Fibroblast of skin of left biceps (primary cell): ENCODE measurements around the gene TMEM132D.
A peak's percentile ranks its signal among the peaks of the same experiment; 100 is the strongest.

Source experiments
- DNase-seq, 2 experiments: peaks; one replicate each; pipeline ENCODE4 v3.0.0-alpha.2; 2013; ENCODE audit warnings: low read depth in 2 of 2

Gene TMEM132D

GRCh38 chr12:129826273-129826672, 77.6 kb downstream of the TMEM132D start:
- DNase-seq: no peak

- DNase-seq: no peak
Measured at GRCh38 chr12:129825316-129825715, 78.5 kb downstream of the TMEM132D start.

DNA sequence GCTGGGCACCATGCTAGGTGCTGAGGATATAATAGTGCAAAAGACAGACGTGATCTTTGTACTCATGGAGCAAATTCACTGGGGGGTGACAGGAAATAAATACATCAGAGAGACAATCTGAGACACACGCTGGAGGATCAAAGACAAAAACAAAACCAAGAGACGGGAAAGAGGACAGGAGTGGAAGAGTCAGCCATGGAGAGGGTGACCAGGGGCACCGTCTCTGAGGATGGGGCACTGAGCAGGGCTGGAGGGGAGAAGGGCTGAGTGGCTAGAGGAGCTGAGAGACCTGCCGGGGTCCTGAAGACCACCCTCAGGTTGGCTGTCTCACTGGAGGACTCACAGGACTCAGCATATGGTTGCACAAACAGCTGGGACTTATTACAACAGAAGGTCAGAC, 81.9 kb downstream of the TMEM132D start:
- DNase-seq: no peak

GRCh38 chr12:129819391-129819790, 84.4 kb downstream of the TMEM132D start:
- DNase-seq: no peak

- DNase-seq: no peak
Measured at GRCh38 chr12:129815846-129816245, 88.0 kb downstream of the TMEM132D start.

DNA sequence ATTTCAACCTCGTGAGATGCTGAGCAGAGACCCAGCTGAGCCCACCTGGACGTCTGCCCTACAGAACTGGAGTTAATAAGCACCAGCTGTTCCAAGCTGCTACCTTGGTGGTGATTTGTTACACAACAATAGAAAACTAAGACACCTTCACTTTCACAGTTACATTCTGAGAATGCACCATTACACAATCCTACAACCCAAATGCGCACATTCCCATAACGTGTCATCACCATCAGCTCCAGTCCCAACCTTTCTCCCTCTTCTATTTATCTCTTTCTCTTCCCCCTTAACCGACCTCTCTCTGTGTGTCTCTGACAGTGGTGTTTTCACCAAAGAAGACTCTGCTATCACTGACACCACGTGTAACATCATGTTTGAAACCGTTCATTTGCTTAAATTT, 91.9 kb downstream of the TMEM132D start:
- DNase-seq: no peak

DNA sequence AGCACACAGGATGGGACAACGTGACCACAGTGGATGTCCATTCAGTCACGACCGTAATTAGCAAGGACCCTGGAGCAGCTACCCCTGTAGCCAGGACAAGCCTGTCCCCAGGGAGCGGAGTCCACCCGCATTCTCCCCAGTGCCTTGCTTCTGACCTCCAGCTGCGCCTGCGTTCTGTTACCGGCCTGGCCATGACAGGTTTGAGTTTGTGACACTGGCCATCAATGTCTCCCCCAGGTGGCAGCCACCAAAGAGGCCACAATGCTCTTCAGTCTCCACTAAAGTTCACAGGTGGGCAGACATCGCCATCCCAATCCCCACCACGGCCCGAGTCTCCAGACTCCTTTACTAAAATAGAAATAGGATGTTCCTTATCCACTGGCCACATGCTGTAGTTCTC, 96.7 kb downstream of the TMEM132D start:
- DNase-seq: no peak

GRCh38 chr12:129791396-129791795, 112.4 kb downstream of the TMEM132D start:
- no peak for DNase-seq

GRCh38 chr12:129790930-129791329, 112.9 kb downstream of the TMEM132D start:
- DNase-seq: no peak

DNA sequence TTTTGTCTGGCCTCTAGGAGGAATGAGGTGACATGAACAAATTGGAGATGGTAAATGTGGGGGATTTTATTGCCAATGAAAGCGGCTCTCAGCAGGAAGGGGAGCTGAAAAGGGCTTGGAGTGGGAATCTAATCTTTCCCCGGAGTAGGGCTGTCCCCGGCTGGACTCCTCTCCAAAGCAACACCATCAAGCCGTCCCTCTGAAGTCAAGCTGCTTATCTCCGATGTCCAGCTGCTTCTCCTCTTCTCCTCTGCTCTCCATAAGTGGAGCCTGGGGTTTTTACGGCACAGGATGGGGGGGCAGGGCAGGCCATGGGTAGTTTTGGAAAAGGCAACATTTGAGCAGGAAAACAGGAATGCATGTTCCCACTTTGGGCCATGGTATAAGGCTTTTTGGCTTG, 113.5 kb downstream of the TMEM132D start:
- no peak for DNase-seq

DNA sequence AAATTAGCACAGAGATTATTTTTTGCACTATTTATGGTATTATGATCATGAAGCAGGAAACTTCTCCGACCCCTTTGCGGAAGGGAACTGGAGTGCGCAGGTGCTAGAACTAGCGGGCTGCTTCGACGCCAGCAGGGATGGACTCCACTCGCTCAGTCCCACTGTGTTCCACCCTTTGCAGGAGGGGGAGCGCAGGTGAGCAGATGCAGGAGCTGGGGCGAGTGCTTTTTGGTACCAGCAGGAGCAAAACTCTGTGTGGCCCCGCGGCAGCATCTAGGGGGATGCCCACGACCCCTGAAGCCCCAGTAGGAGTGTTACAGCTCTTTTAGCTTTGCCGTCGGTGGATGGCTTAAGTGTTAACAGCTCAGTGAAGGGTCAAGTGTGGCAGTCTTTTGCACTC, 113.9 kb downstream of the TMEM132D start:
- no peak for DNase-seq

GRCh38 chr12:129788506-129789084, 115.2 kb downstream of the TMEM132D start:
- DNase-seq: peak; percentile 26 to 40

- DNase-seq: no peak
Measured at GRCh38 chr12:129779989-129780388, 123.8 kb downstream of the TMEM132D start.

- DNase-seq: no peak
Measured at GRCh38 chr12:129779033-129779432, 124.8 kb downstream of the TMEM132D start.

- DNase-seq: no peak
Measured at GRCh38 chr12:129776977-129777667, 126.7 kb downstream of the TMEM132D start.

DNA sequence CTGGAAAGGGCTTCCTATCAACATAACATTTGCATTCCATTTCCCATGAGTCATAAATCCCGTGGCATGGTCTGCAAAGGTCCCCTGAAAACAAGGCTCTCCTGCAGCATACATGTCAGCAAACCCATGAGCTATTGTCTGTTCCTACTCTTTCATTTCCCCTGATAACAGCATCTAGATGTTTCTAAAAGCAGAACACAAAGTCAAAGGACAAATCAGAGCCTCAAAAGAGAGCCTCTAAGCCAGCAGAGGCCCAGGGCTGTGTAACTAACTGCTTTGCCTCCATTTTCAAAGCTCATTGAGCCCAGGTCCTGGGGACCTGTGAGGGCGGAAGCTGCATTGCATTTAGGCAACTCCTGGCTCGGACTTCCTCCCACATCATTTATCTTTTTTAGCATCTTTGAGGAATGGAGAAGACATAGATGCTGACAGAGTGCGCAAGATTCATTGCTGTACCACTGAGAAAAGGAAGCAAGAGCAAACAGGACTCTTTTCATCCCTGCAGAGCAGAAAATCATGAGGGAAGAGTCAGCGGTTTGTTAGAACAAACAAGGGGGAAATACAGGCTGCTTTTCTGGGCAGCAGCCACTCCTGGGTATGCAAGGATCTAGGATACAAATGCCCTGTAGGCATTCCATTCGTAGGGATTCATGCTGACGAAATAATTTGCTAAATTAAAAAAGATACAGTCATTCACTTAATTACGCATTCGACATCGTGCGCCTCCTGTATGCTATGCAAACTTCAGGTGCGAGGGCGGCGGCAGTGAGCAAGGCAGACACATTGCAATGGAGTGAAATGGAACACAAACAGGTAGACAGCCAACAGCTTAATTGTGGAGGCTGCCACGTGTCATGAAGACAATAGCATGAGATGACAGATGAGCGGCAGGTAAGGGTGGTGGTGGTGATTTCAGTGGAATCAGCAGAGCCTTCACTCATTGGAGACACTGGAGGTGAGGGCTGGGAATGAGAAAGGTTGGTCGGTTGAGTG, 131.0 kb downstream of the TMEM132D start:
- DNase-seq: peak; percentile 49 to 53

DNA sequence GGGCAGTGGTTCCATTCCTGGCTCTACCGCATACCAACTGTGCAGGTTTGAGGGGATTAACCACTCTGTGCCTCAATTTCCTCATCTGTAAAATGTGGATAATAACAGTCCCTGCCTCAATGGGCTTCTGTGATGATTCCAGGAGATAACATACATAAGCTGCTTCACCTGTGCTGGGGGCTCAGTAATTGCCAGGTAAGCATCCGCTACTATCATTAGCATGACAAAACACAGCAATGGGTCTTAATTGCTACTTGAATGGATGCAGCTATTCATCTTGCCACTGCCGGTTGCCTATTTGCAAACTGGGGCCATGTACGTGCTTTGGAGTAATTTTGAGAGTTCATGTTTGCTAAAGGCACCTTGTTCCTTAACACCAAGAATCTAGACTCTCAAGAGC, 132.6 kb downstream of the TMEM132D start:
- no peak for DNase-seq

DNA sequence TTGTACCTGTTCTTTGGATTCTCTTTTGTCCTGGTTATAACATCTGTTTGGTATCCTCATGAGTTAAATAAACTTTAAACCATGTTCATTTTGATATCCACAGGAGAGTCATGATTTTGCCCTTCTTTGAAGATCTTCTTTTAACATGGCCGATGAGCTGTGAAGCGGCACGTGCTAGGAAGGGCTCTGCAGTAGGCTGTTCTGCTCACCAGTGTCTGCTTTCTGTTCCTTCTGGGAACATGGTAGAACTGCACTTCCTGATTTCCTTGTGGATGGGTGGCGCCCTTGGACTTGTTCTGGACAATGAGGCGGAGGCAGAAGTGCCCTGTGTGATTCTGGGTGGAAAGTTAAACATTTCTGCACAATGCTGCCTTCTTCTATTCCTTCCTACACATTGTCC, 138.1 kb downstream of the TMEM132D start:
- no peak for DNase-seq

DNA sequence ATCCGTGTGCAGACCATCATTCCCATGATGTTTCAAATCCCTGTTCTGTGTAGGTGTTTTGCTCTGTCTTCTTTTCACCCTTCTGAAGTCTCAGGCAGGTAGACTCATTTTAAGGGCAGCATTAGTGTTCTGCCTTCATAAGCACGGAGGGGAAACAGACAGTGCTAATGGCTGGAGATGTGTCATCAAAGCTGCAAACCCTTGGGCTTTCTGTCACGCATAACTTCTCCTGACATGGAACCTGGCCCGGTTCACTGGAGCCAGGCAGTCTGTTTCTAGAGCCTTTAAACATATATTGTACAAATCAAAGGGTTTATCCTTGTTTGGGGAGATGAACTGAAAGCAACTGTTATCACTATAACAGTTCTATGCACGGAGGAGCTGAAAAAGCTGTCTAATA, 141.4 kb downstream of the TMEM132D start:
- DNase-seq: peak in 1 of 2 experiments; percentile 5

- DNase-seq: peak; percentile 47
Measured at GRCh38 chr12:129753586-129753985, 150.2 kb downstream of the TMEM132D start.

- no peak for DNase-seq
Measured at GRCh38 chr12:129750421-129750820, 153.4 kb downstream of the TMEM132D start.

GRCh38 chr12:129746318-129746717, 157.5 kb downstream of the TMEM132D start:
- DNase-seq: no peak

DNA sequence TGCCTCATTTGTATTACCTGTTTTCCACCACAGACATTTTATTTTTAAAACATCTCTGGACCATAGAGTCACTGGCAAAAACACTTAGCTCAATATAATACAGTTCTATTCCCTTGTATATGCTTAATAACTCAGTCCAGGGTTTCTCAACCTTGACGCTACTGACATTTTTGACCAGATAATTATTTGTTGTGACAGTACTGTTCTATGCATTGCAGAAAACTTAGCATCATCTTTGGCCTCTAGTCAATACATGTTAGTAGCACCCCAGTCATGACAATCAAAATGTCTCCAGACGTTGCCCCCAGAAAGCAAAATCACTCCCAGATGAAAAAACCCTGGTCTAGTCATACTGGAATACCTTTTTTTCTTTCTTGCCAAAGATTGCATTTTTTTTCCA, 174.7 kb downstream of the TMEM132D start:
- DNase-seq: no peak
